PFSK-1 (cell line): ENCODE data around the gene ARHGAP18.

Source experiments
- FOXP2 ChIP-seq: optimal IDR thresholded peaks from 2 replicates; pipeline ENCODE3; 2011; ENCODE audit warnings: borderline replicate concordance, control low read depth, inconsistent platforms; ENCODE audit not compliant: insufficient read depth; ENCODE audit errors: extremely low read length, extremely low read depth
- POLR2AphosphoS5 ChIP-seq: IDR thresholded peaks from 2 replicates; pipeline ENCODE4 v1.6.1; 2012; ENCODE audit warnings: low read depth, mild to moderate bottlenecking, control low read depth, low read length, moderate library complexity
- SIN3A ChIP-seq: IDR thresholded peaks from 2 replicates; pipeline ENCODE4 v1.6.1; 2012; ENCODE audit warnings: mild to moderate bottlenecking, low read length, moderate library complexity, borderline replicate concordance; ENCODE audit not compliant: insufficient read depth
- TAF1 ChIP-seq: IDR thresholded peaks from 2 replicates; pipeline ENCODE4 v1.6.1; 2012; ENCODE audit warnings: low read length, control low read depth, borderline replicate concordance; ENCODE audit not compliant: insufficient read depth
- TF ChIP-seq, protein P1 (sequence below), 2 experiments: IDR thresholded peaks; 2 replicates each; pipeline versions ENCODE4 v1.6.1 to v1.8.0; 2011 to 2012; ENCODE audit warnings: low read depth in 2 of 2, low read length in 2 of 2, control low read depth in 1 of 2, inconsistent platforms in 1 of 2, mild to moderate bottlenecking in 1 of 2, moderate library complexity in 1 of 2; ENCODE audit not compliant: insufficient read depth in 1 of 2

ARHGAP18 gene

DNA sequence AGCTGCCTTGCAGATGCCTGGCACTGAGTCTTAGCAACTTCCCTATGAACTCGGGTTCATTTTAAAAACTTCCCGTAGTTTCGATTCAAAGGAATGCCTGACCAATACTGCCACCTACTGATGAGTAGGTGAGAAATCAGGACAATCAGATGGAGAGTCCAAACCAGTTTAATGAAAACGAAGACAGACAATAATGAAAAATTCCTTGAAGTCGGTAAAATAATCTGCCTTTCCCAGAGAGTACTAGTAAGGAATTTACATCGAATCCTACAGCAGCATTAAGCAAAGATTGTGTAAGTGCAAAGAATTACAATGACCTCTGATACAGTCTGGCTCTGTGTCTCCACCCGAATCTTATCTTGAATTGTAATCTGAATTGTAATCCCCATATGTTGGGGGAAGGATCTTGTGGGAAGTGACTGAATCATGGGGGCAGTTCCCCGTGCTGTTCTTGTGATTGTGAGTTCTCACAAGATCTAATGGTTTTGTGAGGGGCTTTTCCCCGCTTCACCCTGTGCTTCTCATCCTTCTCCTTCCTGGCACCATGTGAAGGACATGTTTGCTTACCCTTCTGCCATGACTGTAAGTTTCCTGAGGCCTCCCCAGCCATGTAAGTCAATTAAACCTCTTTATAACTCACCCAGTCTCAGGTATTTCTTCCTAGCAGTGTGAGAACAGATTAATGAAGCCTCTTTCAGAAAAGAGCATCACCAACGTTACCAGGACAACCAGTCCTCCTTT lies 134.4 kb downstream of the ARHGAP18 start:
- TF ChIP-seq, protein P1, sequence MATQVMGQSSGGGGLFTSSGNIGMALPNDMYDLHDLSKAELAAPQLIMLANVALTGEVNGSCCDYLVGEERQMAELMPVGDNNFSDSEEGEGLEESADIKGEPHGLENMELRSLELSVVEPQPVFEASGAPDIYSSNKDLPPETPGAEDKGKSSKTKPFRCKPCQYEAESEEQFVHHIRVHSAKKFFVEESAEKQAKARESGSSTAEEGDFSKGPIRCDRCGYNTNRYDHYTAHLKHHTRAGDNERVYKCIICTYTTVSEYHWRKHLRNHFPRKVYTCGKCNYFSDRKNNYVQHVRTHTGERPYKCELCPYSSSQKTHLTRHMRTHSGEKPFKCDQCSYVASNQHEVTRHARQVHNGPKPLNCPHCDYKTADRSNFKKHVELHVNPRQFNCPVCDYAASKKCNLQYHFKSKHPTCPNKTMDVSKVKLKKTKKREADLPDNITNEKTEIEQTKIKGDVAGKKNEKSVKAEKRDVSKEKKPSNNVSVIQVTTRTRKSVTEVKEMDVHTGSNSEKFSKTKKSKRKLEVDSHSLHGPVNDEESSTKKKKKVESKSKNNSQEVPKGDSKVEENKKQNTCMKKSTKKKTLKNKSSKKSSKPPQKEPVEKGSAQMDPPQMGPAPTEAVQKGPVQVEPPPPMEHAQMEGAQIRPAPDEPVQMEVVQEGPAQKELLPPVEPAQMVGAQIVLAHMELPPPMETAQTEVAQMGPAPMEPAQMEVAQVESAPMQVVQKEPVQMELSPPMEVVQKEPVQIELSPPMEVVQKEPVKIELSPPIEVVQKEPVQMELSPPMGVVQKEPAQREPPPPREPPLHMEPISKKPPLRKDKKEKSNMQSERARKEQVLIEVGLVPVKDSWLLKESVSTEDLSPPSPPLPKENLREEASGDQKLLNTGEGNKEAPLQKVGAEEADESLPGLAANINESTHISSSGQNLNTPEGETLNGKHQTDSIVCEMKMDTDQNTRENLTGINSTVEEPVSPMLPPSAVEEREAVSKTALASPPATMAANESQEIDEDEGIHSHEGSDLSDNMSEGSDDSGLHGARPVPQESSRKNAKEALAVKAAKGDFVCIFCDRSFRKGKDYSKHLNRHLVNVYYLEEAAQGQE (IDR thresholded peaks at IDR 0.05; ENCODE audit: insufficient read depth in 1 of 2, low read depth in 2 of 2, low read length in 2 of 2), result no peak
- TF ChIP-seq TAF1, result no peak
- TF ChIP-seq POLR2AphosphoS5, result no peak
- no peak for TF ChIP-seq FOXP2
- TF ChIP-seq SIN3A, result no peak

DNA sequence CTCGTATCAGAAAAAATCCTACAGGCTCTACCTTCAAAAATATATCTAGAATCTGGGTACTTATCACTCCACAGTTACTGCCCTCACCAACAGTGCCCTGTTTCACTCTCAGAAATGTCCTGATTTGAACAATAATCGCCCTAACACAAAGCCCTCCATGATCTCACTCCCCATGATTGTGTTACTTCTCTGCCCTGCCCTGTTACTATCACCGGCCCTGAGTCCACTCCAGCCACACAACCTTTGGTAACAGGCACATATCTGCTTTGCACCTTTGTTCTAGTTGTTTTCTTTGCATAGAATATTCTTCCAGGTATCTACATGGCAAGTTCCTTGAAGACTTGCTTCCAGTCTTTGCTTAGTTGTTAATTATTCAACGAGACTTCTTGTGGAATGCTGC lies 142.0 kb downstream of the ARHGAP18 start:
- TF ChIP-seq, protein P1 (IDR thresholded peaks at IDR 0.05; ENCODE audit: insufficient read depth in 1 of 2, low read depth in 2 of 2, low read length in 2 of 2), result no peak
- TF ChIP-seq SIN3A (no peak), FOXP2 (no peak), TAF1 (no peak), POLR2AphosphoS5 (no peak)

DNA sequence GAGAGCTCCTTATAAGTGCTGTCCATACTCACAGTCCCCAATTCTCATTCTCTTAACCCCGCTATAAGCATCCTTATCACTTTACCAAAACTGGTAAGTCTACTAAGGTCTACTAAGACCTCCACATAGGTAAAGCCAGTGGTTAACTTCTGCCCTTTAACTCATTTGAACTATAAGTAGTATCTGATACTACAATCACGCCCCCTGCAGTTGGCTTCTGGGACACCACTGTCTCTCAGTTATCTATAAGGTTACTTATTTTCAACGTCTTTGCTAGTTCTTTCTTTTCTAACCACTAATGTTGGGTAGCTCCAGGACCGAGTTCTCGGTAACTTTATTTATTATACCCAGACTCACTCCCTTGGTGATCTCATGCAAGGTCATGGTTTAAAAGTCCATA lies 142.6 kb downstream of the ARHGAP18 start:
- TF ChIP-seq FOXP2 (no peak), TAF1 (no peak), SIN3A (no peak), POLR2AphosphoS5 (no peak)
- TF ChIP-seq, protein P1 (IDR thresholded peaks at IDR 0.05; ENCODE audit: insufficient read depth in 1 of 2, low read depth in 2 of 2, low read length in 2 of 2), result no peak

DNA sequence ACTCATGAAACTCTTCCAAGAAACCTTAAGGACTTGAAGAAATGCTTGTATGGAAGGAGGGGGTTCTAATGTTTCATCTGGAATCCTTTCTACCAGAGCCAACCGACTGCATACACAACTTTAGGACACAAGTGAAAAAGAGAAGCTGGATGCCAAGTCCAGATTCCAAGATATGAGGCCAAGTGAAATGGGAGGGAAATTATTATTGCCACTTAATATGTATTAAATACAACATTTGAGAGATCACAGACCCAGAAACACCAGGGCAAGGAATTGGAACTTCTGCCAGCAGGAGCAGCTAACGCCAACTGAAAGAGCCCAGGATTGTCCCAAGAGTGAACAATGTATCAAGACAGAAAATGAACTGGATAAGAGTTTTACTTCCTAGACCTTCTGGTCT lies 144.2 kb downstream of the ARHGAP18 start:
- no peak for TF ChIP-seq FOXP2
- TF ChIP-seq SIN3A, result no peak
- no peak for TF ChIP-seq TAF1
- no peak for TF ChIP-seq POLR2AphosphoS5
- TF ChIP-seq, protein P1 (IDR thresholded peaks at IDR 0.05; ENCODE audit: insufficient read depth in 1 of 2, low read depth in 2 of 2, low read length in 2 of 2), result no peak

DNA sequence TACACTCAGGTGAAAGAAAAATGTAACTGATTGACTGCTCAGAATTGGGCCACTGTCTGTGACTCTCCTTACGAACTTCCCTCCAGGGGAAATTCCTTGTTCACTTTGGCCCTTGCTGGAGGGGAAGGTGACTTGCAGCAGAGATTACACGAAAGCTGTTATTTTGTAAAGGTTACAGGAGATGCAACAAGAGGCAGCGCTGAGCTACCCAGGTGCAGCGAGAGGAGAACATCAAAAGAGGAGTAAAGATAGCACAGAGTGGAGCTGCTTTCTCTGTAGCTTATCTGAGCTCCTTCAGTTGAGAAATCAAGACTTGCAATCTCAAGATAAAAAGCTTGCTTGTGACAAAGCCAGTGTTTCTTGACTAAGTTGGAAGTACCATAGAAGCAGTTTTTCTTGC lies 144.6 kb downstream of the ARHGAP18 start:
- TF ChIP-seq SIN3A, result no peak
- TF ChIP-seq FOXP2, result no peak
- TF ChIP-seq, protein P1 (IDR thresholded peaks at IDR 0.05; ENCODE audit: insufficient read depth in 1 of 2, low read depth in 2 of 2, low read length in 2 of 2), result no peak
- no peak for TF ChIP-seq POLR2AphosphoS5
- TF ChIP-seq TAF1, result no peak
